ENCODE measurements around the gene FAM8A1.

- TF ChIP-seq POLR2AphosphoS5 (IDR thresholded peaks at IDR 0.05; ENCODE audit: low read depth) (no peak), CTCF (IDR thresholded peaks at IDR 0.05; ENCODE audit: insufficient read depth, low read length) (no peak), REST (IDR thresholded peaks at IDR 0.05; ENCODE audit: insufficient replicate concordance, low read depth) (no peak), GABPA (IDR thresholded peaks at IDR 0.05; ENCODE audit: low read depth) (no peak), SPI1 (IDR thresholded peaks at IDR 0.05; ENCODE audit: borderline replicate concordance, low read depth) (no peak)
Observed at GRCh38 chr6:17656092-17656491, 56.0 kb downstream of the FAM8A1 start.
